NCI-H446 (cell line): ENCODE data around the gene ADRA2C.

ENCODE experiments used
- DNase-seq, 2 experiments: peaks; one replicate each; lab custom pipeline; 2025; lab: John Stamatoyannopoulos, UW

The ADRA2C gene

DNA sequence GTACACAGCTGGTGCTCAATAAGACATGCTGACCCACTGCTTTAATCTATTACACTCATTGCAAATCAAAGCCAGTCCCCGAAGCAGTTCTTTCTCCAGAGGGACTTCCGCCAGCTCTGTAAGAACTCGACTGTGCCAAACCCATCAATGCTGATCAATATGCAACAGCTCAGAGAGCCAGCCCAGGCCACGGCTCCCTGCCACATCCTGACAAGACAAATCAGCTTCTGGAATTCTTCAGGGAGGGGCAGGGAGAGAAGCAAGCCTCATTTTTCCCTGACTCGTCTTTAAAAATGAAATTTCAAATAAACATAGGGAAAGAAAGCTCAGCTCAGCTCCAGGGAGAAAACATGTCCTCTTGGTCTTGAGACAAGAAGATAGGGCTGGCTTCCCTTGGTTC, 5.3 kb upstream of the ADRA2C start:
- DNase-seq: no peak

DNA sequence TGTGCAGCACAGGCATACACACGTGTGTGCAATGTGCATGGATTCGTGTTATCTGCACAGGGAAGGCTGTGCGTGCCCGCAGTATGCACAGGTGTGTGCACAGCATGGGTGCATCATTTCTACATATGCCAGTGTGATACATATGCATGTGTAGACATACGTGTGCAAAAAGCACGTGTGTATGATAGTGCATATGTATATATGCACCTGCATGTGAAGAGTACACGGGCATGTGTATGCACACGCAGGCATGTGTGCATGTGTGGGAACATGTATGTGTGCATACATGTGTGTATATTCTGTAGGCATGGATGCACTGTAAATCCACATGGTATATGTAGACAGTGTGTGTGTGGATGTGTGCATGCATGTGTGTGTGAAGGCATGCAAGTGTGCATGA, 3.9 kb upstream of the ADRA2C start:
- DNase-seq: no peak

DNA sequence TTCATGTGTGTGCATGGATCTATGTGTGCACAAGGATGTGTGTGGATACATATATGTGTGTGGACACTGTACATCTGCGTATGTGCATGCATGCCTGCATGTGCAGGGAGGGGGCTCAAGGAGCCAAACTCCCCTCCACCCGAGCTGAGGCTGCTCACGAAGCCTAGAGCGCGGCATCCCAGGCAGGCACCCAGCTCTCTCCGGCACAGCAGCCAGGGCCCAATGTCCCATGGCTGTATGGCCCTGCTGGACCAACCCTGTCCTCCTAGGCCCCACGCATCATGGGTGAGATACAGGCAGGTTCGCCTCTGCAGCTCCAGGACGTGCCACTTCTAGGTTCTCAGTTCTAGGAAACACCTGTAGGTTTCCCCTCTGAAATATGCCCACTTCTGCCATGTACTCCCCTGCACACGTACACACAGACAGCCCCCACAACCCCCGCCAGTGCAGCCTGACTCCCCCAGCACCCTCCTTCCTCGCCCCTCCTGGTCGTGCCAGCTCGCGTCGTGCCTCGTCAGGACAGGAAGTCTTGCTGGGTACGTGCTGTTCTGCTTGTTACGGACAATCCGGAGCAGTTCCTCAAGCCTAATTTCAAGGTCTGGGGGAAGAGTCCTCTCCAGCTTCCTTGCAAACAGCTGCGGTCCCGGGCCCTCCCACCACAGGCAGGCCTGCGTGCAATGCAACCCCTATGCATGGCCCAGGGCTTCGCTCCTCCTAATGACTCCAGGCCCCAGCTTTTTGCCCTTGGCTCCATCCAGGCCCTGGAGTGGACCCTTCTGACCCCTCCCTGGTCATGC, 3.2 kb upstream of the ADRA2C start:
- no peak for DNase-seq

DNA sequence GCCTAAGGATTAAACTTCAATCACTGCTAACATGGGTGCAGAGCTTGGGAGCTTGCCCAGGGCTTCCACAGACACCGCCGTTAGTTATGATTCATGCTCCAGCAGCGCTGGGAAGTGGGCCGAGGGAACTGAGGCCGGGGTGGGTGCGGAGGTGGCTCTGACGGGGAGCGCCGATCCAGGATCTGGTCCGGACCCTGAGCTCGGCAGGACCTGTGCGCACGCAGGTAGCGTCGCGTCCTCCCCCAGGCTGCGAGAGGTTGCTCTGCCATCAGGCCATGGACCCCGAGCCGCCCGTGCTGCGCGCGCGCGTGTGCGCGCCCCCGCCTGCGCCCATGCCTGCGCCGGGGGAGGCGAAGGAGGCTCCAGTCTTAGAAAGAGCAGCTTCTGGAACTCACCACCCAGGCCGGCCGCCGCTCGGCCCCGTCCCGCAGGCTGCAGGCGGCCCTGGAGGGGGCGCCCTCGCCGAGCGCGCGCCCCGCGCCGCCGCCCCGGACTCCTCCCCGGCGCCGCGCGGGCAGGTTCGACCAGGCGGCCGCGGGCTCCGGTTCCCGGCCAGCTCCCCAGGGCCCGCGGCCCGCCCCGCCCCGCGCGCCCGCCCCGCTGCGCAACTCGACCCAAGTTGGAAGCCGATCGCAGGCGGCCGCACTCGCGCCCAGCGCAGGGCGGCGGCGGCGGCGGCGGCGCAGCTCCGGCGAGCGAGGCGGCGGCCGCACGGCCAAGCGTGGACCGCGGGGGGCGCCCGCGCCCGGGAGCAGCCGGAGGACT, 732 bp upstream of the ADRA2C start:
- DNase-seq: no peak

DNA sequence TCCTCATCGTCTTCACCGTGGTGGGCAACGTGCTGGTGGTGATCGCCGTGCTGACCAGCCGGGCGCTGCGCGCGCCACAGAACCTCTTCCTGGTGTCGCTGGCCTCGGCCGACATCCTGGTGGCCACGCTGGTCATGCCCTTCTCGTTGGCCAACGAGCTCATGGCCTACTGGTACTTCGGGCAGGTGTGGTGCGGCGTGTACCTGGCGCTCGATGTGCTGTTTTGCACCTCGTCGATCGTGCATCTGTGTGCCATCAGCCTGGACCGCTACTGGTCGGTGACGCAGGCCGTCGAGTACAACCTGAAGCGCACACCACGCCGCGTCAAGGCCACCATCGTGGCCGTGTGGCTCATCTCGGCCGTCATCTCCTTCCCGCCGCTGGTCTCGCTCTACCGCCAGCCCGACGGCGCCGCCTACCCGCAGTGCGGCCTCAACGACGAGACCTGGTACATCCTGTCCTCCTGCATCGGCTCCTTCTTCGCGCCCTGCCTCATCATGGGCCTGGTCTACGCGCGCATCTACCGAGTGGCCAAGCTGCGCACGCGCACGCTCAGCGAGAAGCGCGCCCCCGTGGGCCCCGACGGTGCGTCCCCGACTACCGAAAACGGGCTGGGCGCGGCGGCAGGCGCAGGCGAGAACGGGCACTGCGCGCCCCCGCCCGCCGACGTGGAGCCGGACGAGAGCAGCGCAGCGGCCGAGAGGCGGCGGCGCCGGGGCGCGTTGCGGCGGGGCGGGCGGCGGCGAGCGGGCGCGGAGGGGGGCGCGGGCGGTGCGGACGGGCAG, 792 bp downstream of the ADRA2C start:
- DNase-seq: no peak

DNA sequence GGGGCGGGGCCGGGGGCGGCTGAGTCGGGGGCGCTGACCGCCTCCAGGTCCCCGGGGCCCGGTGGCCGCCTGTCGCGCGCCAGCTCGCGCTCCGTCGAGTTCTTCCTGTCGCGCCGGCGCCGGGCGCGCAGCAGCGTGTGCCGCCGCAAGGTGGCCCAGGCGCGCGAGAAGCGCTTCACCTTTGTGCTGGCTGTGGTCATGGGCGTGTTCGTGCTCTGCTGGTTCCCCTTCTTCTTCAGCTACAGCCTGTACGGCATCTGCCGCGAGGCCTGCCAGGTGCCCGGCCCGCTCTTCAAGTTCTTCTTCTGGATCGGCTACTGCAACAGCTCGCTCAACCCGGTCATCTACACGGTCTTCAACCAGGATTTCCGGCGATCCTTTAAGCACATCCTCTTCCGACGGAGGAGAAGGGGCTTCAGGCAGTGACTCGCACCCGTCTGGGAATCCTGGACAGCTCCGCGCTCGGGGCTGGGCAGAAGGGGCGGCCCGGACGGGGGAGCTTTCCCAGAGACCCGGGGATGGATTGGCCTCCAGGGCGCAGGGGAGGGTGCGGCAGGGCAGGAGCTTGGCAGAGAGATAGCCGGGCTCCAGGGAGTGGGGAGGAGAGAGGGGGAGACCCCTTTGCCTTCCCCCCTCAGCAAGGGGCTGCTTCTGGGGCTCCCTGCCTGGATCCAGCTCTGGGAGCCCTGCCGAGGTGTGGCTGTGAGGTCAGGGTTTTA, 1.5 kb downstream of the ADRA2C start:
- no peak for DNase-seq

DNA sequence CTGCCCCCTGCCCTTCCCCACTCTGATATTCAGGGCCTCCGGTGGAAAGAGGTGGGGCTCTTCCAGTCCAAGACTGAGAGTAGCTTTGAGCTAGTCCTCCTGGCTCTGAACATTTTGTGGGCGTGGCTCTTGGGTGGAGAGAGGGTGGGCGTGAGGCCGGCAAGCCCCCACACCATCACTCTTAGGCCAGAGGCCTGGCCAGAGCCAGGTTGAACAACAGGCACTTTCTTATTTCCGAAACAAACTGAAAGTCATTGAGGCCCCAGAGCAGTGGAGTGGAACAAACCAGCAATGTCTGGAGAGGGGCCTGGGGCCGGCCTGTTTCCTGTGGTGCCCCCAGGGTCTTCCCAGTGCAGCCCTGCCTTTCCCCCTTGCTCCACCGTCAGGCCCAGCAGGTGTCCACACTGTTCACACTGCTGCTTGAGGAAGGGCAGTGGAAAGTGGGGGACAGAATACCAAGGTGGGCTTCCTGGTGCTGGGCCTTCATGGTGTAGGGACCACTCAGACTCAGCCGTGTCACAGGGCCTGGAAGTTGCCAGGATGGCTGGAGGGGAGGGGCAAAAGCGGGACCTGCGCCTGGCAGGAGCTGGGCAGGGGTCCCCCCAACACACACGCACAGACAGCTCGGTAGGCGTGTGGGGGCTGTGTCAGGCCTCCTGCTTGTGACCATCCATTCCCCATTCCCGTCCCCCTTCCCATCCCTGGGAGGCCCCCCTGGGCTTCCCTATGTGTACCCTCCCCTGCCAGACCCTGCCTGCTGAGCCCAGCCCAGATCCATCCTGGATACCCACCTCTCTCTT, 2.9 kb downstream of the ADRA2C start:
- DNase-seq: no peak

DNA sequence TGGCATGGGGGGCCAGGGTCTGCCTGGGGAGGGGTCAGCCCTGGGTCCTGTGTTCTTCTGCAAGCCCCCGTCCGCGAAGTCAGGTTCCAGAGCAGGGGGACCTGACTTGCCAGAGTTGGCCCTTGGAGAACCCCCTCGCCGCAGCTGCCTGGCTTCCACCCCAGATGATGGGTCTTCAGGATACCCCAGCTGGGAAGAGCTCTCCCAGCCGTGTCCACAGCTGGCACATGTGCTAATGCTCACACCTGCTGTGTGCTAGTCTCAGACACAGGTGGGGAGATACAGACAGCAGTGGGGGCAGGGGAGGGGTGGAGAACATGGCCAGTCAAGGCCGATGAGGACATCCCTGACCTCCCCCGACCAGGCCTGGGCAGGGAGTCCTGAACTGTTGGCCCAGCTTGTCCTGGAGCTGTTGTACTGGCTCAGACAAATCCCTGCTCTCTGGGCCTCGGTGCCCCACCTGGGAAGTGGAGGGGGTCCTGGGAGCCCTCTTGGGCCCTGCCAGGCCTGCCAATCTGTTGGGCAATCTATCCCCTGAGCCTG, 3.5 kb downstream of the ADRA2C start:
- no peak for DNase-seq

DNA sequence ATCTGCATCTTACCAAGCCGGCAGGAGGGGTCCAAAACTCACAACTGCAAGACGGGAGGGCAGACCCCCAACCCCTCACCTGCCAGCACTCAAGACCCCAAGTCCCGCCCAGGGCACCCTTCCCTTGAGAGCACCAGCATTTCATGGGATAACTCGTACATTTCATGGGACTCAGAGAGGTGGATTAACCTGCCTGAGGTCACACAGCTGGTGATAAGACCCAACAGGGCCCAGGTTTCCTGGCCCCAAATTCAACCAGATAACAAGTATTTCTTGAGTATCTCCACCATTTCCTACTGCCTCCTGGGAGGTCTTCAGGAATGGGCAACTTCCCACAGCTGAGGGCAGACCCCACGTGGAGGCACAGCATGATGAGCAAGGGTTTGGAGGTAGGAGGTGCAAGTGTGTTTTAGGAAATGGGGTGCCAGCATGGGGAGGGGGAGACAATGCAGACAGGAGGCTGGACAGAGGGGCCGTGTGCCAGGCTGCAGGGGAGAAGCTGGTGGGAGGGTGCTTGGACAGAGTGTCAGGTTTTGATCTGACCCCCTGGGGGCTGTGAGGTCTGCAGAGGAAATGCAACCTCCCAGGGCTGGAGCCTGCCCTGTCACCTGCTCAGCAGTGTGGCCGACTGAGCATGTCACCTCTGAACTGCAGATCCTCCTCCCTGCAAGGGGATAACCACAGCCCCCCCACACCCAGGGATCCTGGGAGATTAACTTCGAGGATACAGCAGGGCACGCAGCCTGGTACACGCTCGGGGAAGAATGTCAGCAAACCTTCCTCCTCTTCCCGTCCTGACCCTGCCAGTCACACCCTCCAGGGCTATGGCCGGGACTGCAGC, 4.4 kb downstream of the ADRA2C start:
- no peak for DNase-seq

DNA sequence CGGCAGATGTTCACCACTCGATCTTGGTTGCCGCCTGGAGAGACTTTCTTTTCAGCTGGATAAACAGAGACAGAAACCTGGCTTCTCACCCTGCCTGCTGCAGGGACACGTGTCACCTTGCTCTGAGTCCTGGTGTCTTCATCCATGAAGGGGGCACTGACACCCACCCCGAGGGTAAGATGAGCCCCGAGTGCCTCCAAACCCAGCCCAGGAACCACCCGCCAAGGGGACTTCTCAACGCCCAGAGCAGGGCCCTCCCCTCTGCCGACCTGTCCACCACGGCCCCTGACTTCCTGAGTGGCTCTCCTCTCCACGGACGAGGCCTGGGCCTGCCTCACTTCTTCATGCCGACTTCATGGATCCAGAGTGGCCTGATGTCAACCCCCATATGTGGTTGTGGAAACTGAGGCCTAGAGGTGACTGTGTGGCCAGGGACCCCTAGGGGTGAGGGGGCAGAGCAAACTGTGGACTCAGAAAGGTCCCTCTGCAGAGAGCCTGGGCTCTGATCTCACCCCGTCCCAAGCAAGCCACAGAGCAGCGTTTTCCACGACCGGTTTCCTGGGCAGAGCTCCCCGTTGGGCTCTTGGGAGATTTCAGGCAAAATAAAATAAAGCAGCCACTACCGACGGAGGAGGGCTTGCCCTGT, 5.1 kb downstream of the ADRA2C start:
- DNase-seq: no peak

DNA sequence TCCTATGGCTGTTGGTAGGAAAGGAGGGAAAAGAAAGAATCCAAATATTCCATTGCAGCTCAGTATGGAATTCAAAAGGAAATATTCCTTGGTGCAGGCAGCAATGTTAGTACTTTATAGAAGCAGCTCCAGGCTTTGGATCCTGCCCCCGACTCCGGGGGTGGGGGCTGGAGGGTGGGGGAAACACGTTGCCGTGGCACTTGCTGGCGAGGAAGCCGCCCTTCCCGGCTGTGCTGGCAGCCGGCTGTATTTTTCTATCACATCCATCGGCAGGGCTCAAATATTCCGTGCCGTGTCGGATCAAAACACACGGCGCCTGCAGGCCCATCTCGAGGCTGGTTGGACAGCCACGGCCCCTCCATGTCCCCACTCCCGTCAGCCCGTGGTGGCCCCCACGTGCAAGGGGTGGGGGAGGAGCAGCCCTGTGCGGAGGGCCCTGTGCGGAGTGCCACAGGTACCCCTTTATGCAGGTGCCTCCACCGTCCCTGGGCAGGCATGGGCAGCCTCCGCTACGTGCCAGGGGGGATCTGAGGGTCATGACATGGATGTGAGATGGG, 5.8 kb downstream of the ADRA2C start:
- no peak for DNase-seq

DNA sequence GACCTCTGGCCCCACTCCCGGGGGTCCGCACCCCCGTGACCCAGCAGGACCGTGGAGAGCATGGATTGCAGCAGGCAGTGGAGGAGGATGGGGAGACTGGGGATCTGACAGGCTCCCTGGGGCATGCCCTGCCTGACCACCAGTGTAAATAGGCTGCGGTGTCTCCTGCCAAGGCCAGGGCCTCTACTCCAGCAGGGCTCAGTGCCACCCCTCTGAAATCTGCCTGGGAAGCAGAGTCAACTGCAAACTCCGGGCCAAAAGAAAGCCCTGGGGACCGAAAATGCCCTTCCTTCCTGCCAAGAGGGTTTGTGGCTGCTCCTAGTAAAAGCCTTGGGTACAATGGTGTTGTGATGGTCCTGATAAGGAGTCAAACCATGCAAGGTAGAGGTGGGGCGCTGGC, 6.4 kb downstream of the ADRA2C start:
- no peak for DNase-seq

DNA sequence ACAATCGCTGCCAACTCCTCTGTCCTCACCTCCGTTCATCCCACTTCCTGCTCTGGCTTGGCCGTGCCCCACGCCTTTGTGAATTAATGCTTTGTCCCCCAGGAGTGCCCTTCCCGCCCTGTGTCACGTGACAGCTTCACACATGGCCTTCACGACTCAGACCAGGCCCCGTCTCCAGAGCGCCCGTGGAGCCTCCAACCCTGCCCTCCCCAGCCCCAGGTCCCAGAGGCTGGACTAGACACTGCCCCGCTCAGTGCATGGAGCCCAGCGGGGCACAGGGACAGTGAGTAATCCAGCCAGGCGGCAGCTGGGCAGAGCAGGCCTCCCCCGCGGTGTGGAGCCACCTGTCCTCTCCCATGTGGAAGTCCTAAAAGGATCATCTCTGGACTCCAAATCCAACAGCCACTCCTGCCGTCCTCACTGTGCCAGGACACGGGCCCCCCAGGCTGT, 7.4 kb downstream of the ADRA2C start:
- DNase-seq: no peak

DNA sequence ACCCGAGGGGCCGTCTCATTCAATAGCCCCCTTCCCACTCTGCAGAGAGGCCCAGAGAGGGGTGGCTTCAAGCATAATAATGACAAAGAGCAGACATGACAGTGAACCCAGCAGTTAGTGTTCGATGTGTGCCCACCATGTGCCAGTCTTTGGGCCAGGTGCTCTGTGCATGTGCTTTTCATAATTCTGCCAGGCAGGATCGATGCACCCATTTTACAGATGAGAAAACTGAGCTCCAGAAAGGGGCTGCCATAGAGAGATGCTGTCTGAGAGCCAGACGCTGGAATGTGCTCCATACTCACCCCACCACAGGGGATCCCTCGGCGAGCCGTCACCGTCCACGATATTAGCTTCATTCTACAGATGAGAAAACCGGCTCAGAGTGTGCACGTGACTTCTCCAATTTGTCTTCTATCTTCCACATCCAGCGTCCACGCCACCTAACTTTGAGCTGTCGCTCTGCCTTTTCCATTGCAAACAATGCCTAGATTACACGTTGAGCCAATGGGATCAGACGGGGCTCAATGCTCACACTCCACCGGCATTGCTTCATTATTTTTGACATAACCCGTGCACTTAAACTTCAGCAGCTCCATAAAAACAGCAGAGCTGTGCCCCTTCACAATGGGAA, 8.2 kb downstream of the ADRA2C start:
- DNase-seq: no peak

DNA sequence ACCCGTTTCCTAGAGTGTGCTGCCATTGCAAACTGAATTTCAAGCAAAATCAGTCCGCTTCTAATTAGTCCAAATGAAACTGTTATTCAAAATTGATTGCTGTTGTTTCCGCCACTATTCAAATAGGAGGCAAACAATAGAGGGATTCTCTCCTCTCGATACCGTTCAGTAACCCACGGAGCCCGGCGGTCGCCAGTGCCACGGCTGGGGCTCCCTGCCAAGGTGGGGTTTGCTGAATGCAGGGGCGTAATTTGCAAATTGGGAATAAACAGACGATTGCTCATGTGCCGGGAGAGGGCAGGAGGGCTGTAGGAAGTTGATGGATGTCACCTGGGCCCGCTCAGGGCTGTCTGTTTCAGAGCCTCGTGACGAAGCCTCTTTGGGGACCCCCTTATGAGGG, 8.8 kb downstream of the ADRA2C start:
- DNase-seq: no peak

DNA sequence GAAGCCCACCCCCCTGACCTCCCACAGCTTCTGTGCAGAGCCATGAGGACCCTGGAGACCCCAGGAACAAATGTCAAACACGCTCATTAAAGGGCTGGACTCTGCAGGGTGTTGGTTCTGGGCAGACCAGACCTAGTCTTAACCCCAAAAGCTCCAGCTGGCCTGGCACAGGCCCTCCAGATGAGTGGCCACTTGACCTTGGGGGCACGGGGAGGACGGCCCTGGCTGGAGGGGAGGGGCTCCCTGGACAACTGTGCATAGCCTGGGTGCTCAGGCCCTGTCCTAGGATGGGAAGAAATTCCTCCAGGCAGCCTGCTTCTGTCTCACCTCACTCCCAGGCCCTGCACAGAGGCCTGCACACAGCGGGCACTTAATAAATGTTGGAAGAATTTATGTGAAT, 9.4 kb downstream of the ADRA2C start:
- no peak for DNase-seq

DNA sequence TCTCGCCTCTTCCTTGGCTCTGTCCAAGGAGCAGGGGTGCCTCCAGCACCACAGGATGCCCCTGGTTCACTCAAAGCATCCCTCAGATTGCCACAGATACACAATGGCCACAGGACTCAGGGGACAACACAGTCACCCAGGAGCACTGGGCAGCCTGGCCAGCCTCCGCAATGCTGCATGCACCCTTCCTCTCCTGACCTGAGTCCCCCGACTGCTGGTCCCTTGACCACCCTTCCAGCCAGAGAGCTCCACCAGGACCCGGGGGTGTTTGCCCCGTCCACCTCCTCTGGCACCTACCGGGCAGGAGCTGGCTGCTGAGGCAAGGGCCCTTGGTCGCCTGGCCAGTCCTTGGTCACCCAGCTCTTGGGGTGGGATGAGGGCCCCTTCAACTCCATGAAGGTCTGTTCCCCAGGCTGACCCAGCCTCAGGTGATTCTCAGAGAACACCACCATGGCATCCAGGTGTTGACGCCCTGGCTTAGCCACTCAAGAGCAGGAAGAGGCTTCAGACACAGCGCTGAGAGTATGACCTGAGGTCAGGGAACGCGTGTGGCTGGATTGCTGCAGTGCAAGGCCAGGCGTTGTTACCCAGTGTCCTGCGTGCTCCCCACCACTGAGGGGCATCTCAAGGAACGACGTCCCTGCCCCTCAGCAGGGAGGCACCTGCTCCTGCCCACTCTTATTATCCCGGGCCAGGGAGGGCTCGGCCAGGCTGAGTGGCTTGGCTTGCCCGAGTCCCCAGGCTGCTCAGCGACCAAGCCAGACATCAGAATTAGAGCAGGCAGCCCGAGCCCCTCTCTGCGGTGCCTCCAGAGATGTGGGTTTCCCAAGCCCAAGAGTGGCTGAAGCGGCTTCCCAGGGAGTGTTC, 10.2 kb downstream of the ADRA2C start:
- DNase-seq: no peak

DNA sequence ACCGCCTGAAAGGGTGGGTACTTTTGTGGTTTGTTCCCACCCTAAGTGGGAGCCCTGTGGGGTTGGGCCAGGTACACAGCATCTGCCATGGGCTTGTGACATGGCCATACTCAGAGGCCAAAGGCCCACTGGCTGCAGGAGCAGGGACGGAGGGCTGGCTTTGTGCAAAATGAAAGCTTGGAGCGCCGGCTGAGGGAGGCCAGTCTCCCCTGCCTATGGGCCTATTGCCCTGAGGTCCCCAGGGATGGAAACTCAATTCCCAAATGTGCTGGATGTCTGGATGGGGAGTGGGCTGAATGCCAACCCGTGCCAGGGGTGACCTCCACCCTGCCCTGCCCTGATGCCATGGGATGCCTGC, 10.8 kb downstream of the ADRA2C start:
- DNase-seq: no peak
